GM21619 (cell line): Measurements from ENCODE around the gene ODAD2.
"Not testable (repeated sequence)": the region's sequence is repeated elsewhere in the genome, so short reads cannot be mapped to it uniquely, and the experiment has no call there.

Source experiments
- ATAC-seq: cut with Tn5 transposase; IDR thresholded peaks from one replicate; pipeline ENCODE4 v1.9.1; 2021; ENCODE audit not compliant: unreplicated experiment

Gene ODAD2

GRCh38 chr10:27970795-27971194, 28.1 kb downstream of the ODAD2 start:
- not testable (repeated sequence) for ATAC-seq

- not testable (repeated sequence) for ATAC-seq
Observed at GRCh38 chr10:27969931-27970330, 28.9 kb downstream of the ODAD2 start.

GRCh38 chr10:27959093-27959715, 39.7 kb downstream of the ODAD2 start:
- ATAC-seq: no peak

GRCh38 chr10:27958383-27958782, 40.5 kb downstream of the ODAD2 start:
- peak; percentile 66 for ATAC-seq

GRCh38 chr10:27950242-27950564, 48.7 kb downstream of the ODAD2 start:
- ATAC-seq: no peak

- no peak for ATAC-seq
Observed at GRCh38 chr10:27949528-27950241, 49.2 kb downstream of the ODAD2 start.

- ATAC-seq: no peak
Observed at GRCh38 chr10:27948186-27948585, 50.7 kb downstream of the ODAD2 start.

GRCh38 chr10:27947540-27947939, 51.3 kb downstream of the ODAD2 start:
- ATAC-seq: no peak

- no peak for ATAC-seq
Observed at GRCh38 chr10:27944005-27944404, 54.9 kb downstream of the ODAD2 start.

- no peak for ATAC-seq
Observed at GRCh38 chr10:27914888-27915287, 84.0 kb downstream of the ODAD2 start.

- no peak for ATAC-seq
Observed at GRCh38 chr10:27912231-27912630, 86.6 kb downstream of the ODAD2 start.

- ATAC-seq: no peak
Observed at GRCh38 chr10:27911539-27911938, 87.3 kb downstream of the ODAD2 start.

GRCh38 chr10:27911011-27911410, 87.9 kb downstream of the ODAD2 start:
- no peak for ATAC-seq

GRCh38 chr10:27908231-27908630, 90.6 kb downstream of the ODAD2 start:
- ATAC-seq: no peak

- not testable (repeated sequence) for ATAC-seq
Observed at GRCh38 chr10:27899485-27899884, 99.4 kb downstream of the ODAD2 start.

- ATAC-seq: no peak
Observed at GRCh38 chr10:27899058-27899457, 99.8 kb downstream of the ODAD2 start.

GRCh38 chr10:27893358-27893954, 105.4 kb downstream of the ODAD2 start:
- ATAC-seq: no peak

- ATAC-seq: no peak
Observed at GRCh38 chr10:27890971-27891370, 107.9 kb downstream of the ODAD2 start.

GRCh38 chr10:27889518-27889917, 109.4 kb downstream of the ODAD2 start:
- ATAC-seq: no peak

- no peak for ATAC-seq
Observed at GRCh38 chr10:27884185-27884641, 114.7 kb downstream of the ODAD2 start.

- no peak for ATAC-seq
Observed at GRCh38 chr10:27878281-27878680, 120.6 kb downstream of the ODAD2 start.

- ATAC-seq: no peak
Observed at GRCh38 chr10:27865221-27865635, 133.7 kb downstream of the ODAD2 start.
